ENCODE measurements around the gene VEGFD.

- TF ChIP-seq GATA2 (IDR thresholded peaks at IDR 0.05; ENCODE audit: low read depth, low read length) (no peak), GATA3 (IDR thresholded peaks at IDR 0.05; ENCODE audit: low read depth, low read length) (no peak)
Measured at GRCh38 chrX:15315509-15315908, 68.7 kb downstream of the VEGFD start, which contains the start of gene ASB11.
